Measurements from ENCODE around the gene MAML3. TPM values are rescaled to one million over a fixed set of nuclear protein-coding genes. Genes with fewer than 3 reads are reported as not detected.
A peak's percentile ranks its signal among the peaks of the same experiment; 100 is the strongest.

MAML3 gene
- total RNA-seq, 1 donor, result 4.4 TPM

DNA sequence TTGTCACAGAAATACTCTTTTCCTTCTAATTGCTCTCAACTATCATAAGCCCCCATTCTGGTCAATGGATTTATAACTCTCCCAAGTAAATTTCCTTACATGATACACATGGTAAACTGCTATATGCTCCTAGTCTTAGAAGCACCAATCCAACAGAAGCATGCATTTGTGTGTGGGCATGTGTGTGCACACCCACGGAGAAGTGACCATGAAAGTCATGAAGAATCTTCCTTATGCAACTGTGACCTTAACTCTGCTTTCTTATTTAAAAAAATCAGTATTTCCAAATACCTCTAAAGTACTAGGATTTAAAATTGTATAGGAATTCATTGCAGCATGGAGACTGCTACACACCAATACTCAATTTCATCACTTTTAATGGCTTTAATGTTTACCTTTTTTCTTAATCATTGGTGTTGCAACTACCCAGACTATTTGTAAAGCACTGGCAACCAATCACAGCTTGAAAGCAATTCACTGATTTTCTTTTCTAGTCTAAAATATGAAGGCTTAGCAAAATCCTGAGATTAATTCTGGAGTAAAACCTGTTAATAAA lies 47.6 kb downstream of the MAML3 start:
- Histone ChIP-seq H3K4me1 (ENCODE audit: insufficient read depth, low read length) (peaks cover 16% of the 10 kb centered on the region), H3K27me3 (ENCODE audit: insufficient read depth, low read length) (no peaks in the 10 kb centered on the region), H3K4me3 (ENCODE audit: low read length) (no peak overlapping the region), H3K9me3 (ENCODE audit: low read depth, low read length) (no peaks in the 10 kb centered on the region)

DNA sequence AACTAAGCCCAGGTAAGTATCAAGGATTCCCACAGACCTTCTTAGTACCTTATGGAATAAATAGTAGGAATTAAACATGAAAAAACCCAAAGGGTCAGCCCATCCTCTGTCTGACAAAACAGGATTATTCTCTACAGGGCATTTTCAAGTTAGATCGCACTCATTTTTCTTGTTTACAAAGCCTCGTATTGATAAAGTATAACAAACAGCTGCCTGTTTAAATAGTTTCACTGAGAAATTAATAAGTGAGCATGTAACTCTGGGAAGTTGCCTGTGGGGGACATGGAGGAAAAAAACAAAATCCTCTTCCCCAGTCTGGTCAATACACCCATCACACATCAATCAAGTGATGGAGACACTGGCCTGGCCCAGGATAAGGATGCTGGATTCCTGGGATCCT lies 48.5 kb downstream of the MAML3 start:
- Histone ChIP-seq H3K9me3 (ENCODE audit: low read depth, low read length) (no peaks in the 10 kb centered on the region), H3K27me3 (ENCODE audit: insufficient read depth, low read length) (no peaks in the 10 kb centered on the region), H3K4me3 (ENCODE audit: low read length) (no peak overlapping the region), H3K4me1 (ENCODE audit: insufficient read depth, low read length) (peaks cover 24% of the 10 kb centered on the region)

DNA sequence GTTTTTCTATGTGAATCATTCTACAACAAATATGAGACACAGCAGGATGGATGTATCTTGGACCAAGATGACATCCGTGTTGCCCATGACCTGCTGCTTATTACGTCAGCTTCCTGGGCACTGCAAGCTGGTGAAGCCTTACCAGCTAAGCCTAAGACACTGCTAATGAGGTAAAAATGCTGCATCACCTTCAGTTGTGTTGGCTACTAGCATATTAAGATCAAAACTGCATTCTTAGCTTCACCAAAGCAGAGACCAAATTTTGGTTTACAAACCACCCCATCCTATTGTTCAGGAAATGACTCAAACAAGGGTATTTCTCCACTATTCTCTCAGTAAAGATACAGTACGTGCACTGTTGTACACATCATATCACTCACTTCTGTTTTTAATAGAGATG lies 50.3 kb downstream of the MAML3 start:
- H3K4me3 ChIP-seq (ENCODE audit: low read length), result no peak overlapping the region
- H3K4me1 ChIP-seq (ENCODE audit: insufficient read depth, low read length), result peaks cover 41% of the 10 kb centered on the region
- H3K9me3 ChIP-seq (ENCODE audit: low read depth, low read length), result no peaks in the 10 kb centered on the region
- H3K27me3 ChIP-seq (ENCODE audit: insufficient read depth, low read length), result no peaks in the 10 kb centered on the region

DNA sequence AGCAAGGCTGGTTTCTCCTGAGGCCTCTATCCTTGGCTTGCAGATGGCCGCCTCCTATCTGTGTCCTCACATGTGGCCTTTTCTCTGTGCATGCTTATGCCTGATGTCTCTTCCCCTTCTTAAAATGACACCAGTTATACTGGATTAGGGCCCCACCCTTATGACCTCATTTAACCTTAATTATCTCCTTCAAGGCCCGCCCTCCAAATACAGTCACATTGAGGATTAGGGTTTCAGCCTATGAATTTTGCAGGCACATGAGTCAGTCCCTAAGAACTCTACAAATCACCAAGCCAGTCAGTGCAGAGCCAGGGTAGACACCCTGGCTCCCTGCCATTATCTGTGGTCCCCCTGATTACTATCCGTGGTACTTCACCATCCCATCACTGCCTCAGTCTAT lies 51.6 kb downstream of the MAML3 start:
- no peaks in the 10 kb centered on the region for H3K27me3 ChIP-seq (ENCODE audit: insufficient read depth, low read length)
- H3K4me3 ChIP-seq (ENCODE audit: low read length), result no peak overlapping the region
- no peaks in the 10 kb centered on the region for H3K9me3 ChIP-seq (ENCODE audit: low read depth, low read length)
- peaks cover 53% of the 10 kb centered on the region for H3K4me1 ChIP-seq (ENCODE audit: insufficient read depth, low read length)

DNA sequence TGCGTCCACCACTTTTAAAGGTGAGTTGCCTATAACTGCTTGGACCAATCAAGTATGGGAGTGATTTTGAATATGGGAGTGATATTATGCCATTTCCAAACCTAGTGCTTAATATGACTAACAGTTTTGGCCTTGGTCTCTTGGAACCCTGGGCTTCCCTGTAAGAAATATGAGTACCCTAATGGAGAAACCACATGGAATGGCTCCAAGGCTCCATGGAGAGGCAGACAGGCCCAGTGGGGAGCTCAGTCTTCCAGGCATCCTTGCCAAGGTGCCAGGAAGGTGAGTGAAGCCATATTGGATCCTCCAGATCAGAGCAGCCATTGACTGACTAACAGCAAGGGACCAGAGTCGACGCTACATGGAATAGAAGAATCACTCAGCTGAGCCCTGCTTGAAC lies 53.2 kb downstream of the MAML3 start:
- peaks cover 70% of the 10 kb centered on the region for H3K4me1 ChIP-seq (ENCODE audit: insufficient read depth, low read length)
- no peaks in the 10 kb centered on the region for H3K27me3 ChIP-seq (ENCODE audit: insufficient read depth, low read length)
- no peaks in the 10 kb centered on the region for H3K9me3 ChIP-seq (ENCODE audit: low read depth, low read length)
- H3K4me3 ChIP-seq (ENCODE audit: low read length), result no peak overlapping the region

DNA sequence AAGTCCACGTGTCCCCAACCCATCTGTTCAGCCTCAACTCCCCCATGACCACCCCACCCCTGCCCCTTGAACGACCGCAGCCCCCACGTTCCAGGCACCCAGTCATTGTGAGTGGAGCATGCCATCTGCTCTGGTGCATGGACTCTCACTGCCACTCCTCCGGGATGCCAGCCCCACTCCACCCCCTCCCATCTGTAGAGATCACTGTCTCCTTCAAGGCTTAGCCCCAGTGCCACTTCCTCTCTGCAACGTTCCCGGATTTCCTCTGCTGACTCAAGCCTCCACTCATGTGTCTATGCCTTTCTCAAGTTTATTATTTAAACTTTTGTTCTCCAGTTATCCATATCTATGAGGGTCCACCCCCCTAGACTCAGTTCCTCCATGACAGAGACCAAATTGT lies 54.0 kb downstream of the MAML3 start:
- Histone ChIP-seq H3K9me3 (ENCODE audit: low read depth, low read length) (no peaks in the 10 kb centered on the region), H3K4me3 (ENCODE audit: low read length) (no peak overlapping the region), H3K4me1 (ENCODE audit: insufficient read depth, low read length) (peaks cover 77% of the 10 kb centered on the region), H3K27me3 (ENCODE audit: insufficient read depth, low read length) (no peaks in the 10 kb centered on the region)

DNA sequence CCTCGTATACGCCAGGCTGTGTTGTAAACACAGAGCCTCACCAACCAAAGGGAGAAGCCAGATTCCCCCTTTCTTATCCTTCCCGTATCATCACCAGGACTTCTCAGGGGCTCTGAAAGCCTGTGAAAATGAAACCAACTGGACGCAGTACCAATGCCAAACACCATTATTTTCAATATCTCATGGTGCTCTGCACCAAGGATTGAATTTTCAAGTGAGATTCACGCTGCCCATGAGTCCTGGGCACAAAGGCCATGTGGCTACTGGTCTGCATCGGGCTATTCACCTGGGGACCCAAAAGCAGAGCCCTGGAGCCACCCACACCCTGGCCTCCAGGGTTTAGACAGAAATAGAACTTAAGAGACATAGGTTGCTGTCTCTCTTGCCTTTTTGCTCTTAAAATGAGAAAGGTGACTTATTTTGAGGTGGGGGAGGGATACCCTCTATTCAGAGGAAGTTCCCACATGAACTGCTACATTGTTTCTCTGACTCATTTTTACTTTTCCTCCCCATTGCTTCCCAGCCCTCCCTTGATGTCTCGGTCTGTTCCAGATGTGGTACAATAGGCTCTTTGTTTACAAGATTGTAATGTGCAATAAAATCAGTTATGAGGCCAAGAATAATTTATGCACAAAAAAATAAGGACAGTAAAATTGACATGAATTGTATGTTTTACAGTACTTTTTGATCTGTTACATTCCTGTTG lies 55.4 kb downstream of the MAML3 start:
- no peaks in the 10 kb centered on the region for H3K27me3 ChIP-seq (ENCODE audit: insufficient read depth, low read length)

DNA sequence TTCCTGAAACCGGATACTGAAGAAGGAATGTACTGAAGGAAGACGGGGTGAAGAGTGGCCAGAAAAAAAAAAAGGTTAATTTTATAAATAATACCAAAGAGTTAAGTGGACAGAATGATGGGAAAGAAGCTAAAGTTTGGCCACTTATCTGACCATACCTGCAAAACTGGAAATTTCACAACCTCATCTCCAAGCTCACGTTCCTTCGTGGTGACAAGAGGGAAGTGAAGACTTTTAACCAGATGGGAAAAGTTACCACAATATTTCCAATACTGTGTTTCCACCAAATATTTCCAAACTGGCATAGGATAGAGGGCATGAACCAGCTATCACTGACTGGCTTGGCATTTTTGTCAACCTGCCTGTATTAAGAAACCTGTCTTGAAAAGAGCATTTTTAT lies 56.4 kb downstream of the MAML3 start:
- no peak overlapping the region for H3K4me3 ChIP-seq (ENCODE audit: low read length)
- H3K27me3 ChIP-seq (ENCODE audit: insufficient read depth, low read length), result no peaks in the 10 kb centered on the region
- H3K4me1 ChIP-seq (ENCODE audit: insufficient read depth, low read length), result peaks cover 87% of the 10 kb centered on the region
- no peaks in the 10 kb centered on the region for H3K9me3 ChIP-seq (ENCODE audit: low read depth, low read length)

More for the DNA sequence above, 55.4 kb downstream of the MAML3 start:
- Histone ChIP-seq H3K4me3 (ENCODE audit: low read length) (no peak overlapping the region), H3K4me1 (ENCODE audit: insufficient read depth, low read length) (peaks cover 86% of the 10 kb centered on the region), H3K9me3 (ENCODE audit: low read depth, low read length) (no peaks in the 10 kb centered on the region)

DNA sequence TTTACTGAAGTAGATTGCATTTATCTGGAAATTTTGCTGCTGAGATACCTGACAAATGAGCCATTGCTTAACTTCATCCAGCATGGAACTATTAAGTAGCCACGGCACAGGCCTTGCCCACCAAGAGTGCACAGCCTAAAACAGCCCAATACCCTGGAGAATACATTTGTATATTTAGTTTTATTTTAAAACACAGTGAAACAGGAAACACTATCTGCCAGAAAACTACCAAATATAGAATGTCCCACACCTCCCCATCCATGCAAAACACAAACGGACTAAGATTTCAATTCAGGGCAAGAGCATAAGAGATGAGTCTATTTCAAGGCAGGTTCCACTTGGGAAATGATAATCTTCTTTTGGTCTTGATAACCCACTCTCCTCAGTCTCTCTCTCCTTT lies 57.1 kb downstream of the MAML3 start:
- Histone ChIP-seq H3K9me3 (ENCODE audit: low read depth, low read length) (no peaks in the 10 kb centered on the region), H3K27me3 (ENCODE audit: insufficient read depth, low read length) (no peaks in the 10 kb centered on the region), H3K4me1 (ENCODE audit: insufficient read depth, low read length) (peaks cover 92% of the 10 kb centered on the region), H3K4me3 (ENCODE audit: low read length) (no peak overlapping the region)

DNA sequence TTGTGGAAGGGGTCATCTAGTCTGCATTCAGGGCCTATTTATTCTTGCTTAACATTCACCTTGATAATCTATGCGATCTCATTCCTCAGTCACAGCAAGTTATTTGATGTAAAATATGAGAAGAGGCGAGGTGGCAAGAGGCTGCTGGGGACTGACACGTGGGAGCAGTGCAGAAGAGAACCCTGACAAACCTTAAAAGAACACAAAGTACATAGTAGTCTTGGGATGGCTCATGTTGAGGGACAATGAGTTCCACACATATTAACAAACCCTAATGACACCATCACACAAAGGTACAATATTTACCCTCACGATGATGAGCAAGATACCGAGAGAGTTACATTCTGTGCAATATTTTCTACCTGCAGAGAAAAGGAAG lies 57.5 kb downstream of the MAML3 start:
- Histone ChIP-seq H3K9me3 (ENCODE audit: low read depth, low read length) (no peaks in the 10 kb centered on the region), H3K27me3 (ENCODE audit: insufficient read depth, low read length) (no peaks in the 10 kb centered on the region), H3K4me3 (ENCODE audit: low read length) (no peak overlapping the region), H3K4me1 (ENCODE audit: insufficient read depth, low read length) (peaks cover 96% of the 10 kb centered on the region)

DNA sequence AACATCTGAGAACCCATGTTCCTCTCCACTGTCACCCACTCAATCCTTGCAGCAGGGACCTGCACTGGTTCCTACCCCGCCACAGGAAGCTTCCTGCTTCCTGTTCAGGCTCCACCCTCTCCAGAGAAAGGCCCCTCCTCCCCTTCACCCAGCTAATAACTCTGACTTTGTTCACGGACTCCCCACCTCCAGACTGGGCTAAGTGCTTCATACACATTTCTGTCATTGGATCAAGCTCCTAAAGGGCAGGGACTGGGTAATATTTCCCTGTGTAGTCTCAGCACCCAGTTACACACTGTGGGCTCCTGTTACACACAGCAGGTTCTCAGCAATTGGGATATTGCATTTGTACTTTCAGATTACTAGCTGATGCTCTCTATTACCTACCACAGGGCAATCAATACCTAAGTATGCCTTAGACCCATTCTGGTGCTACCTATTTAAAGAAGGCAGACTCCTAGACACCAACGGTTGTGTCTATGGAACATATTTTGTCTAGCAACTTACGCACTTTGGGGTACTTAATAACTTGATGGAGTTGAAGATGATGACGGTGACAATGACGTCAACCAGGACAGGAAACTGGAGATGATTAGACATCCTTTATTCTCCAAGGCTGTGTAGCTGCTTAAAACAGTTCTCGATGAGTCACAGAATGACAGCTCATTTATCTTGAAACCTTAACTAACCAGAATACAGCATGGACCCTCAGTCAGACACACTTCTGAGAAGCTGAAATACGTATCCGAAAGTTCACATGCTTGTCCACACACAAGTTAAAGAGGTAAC lies 58.1 kb downstream of the MAML3 start:
- Histone ChIP-seq H3K27me3 (ENCODE audit: insufficient read depth, low read length) (no peaks in the 10 kb centered on the region), H3K9me3 (ENCODE audit: low read depth, low read length) (no peaks in the 10 kb centered on the region), H3K4me3 (ENCODE audit: low read length) (peak overlapping the region; percentile 1), H3K4me1 (ENCODE audit: insufficient read depth, low read length) (peaks cover 99% of the 10 kb centered on the region)

DNA sequence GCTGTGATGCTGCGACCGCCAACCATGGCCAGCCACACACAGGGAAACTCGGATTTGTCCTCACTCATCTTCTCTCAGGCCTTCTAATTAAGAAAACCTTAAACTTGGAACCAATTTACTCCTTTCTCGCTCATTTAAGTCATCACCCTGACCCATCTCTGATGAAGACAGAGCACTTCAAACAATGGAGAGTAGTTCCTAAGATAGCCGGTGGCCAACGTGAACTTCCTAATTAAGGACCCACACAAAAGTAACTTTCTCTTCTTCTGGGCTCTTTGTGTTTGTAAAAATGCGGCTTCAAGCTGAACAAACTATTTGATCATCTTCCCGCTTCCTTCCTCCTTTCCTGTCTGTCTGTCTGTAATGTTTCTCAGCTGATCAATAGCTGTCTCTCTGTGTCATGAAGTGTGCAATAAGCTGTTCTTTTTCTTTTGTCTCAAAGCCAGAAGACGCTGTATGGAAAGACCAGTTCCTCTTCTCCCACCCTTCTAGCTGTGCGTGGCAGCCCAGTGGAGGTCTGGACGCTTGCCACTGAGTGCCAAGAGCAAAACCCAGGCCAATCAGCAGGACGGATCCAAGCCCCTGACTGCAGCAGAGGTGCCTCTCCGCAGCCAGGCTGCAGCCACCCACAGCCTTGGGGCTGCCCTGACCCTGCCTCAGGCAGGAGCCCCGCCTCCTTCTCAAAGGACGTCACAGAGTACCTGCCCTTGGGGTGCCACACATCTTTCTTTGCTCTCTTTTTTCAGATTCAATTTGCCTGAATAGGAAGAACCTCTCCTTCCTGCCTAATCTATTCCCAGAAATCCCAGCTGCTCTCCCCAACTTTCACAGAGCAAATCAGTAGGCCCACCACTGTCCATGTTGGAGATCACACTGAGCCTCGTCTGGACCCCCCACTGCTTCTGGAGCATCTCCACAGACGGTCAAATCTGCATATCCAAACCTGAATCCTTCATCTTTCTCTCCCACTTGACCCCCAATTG lies 59.3 kb downstream of the MAML3 start:
- H3K4me1 ChIP-seq (ENCODE audit: insufficient read depth, low read length), result peaks cover 93% of the 10 kb centered on the region
- no peaks in the 10 kb centered on the region for H3K27me3 ChIP-seq (ENCODE audit: insufficient read depth, low read length)
- H3K4me3 ChIP-seq (ENCODE audit: low read length), result peak overlapping the region; percentile 1
- no peaks in the 10 kb centered on the region for H3K9me3 ChIP-seq (ENCODE audit: low read depth, low read length)

DNA sequence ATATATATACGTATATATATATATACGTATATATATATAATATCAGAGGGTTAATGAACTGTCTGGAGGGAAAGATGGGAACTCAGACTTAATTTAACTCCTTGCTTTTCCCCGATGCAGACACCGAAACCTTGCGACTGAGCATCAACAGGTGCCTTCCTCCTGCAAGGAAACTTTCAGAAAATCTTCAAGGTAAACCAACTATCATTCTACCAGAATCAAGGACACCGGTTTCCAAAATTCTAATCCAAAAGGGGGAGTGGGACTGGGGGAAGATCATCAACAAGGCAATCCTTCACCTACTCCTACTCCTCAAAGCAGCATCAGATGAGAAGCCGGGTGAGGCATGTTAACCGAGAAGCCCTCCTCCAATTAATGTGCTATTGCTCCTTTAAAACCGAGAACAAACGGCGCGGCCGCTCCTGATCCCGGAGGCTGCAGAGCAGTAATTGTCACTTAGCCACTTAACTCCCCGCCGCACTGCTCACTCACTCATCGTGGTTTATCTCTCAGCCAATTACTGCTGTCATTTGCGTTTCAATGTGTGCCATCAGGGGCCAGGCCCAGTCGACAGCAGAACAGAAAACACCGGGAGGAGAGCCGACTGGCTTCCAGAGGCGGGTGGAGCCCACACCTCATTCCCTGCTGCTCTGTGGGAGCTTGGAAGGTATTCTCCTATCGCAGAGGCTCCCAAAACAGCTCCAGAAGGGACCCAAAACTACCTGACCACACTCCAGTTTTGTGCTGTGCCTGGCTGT lies 61.7 kb downstream of the MAML3 start:
- Histone ChIP-seq H3K27me3 (ENCODE audit: insufficient read depth, low read length) (no peaks in the 10 kb centered on the region), H3K9me3 (ENCODE audit: low read depth, low read length) (no peaks in the 10 kb centered on the region), H3K4me3 (ENCODE audit: low read length) (peak overlapping the region; percentile 10), H3K4me1 (ENCODE audit: insufficient read depth, low read length) (peaks cover 76% of the 10 kb centered on the region)

DNA sequence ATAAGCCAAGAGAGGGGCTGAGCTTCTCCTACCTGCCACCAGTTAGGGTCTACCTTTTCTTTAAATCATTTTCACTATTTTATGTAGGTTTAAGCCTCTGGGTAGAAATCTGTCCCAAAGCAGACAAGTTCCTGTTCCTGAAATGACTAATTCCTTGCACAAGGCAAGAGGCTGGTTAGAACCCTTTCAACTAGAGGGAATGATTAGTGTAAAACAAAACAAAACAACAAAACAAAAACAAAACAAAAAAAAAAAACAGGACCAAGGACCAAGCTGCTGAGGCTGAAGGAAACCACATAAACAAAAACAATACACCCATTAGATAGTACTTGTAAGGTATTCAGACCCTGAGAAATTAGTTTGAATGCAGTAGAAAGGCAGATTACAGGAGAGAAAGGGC lies 62.7 kb downstream of the MAML3 start:
- Histone ChIP-seq H3K4me3 (ENCODE audit: low read length) (no peak overlapping the region), H3K4me1 (ENCODE audit: insufficient read depth, low read length) (peaks cover 66% of the 10 kb centered on the region), H3K9me3 (ENCODE audit: low read depth, low read length) (no peaks in the 10 kb centered on the region), H3K27me3 (ENCODE audit: insufficient read depth, low read length) (no peaks in the 10 kb centered on the region)

All from mononuclear cell (primary cell).